Measurements from ENCODE around the gene SAMSN1.

DNA sequence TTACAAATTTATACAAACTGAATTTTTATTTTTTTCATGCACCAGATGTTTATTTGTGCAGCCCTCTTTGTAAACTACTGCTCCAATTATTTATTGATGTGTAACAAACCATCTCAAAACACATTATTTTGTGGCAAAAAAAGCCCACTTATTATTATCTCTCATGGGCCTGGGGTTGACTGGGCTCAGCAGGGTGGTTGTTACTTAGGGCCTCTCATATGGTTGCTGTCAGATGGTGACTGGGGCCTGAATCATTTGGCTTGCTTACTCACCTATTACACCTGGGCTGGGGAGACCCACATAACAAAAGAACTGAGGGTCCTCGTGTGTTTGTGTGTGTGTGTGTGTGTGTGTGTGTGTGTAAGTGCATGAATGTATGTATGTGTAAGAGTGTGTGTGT lies 110.7 kb downstream of the SAMSN1 start:
- TF ChIP-seq, protein P1, sequence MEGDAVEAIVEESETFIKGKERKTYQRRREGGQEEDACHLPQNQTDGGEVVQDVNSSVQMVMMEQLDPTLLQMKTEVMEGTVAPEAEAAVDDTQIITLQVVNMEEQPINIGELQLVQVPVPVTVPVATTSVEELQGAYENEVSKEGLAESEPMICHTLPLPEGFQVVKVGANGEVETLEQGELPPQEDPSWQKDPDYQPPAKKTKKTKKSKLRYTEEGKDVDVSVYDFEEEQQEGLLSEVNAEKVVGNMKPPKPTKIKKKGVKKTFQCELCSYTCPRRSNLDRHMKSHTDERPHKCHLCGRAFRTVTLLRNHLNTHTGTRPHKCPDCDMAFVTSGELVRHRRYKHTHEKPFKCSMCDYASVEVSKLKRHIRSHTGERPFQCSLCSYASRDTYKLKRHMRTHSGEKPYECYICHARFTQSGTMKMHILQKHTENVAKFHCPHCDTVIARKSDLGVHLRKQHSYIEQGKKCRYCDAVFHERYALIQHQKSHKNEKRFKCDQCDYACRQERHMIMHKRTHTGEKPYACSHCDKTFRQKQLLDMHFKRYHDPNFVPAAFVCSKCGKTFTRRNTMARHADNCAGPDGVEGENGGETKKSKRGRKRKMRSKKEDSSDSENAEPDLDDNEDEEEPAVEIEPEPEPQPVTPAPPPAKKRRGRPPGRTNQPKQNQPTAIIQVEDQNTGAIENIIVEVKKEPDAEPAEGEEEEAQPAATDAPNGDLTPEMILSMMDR (IDR thresholded peaks at IDR 0.05): no peak
- no peak for TF ChIP-seq POLR2A (IDR thresholded peaks at IDR 0.05)

All from right lobe of liver (tissue), 4 donors.